ENCODE data around the gene AIRE. TPM values are rescaled to one million over a fixed set of nuclear protein-coding genes. Genes with fewer than 3 reads are reported as not detected.
A peak's percentile ranks its signal among the peaks of the same experiment; 100 is the strongest.

Gene AIRE
- total and polyA plus RNA-seq, 2 of the 13 experiments (the other 11 are each of a cell fraction or from before 2014, with no cell fraction given) = not detected

GRCh38 chr21:44338971-44339910 lies 53.6 kb downstream of the AIRE start, which contains the start of gene CFAP410 (continued):
- TF ChIP-seq KDM3A (CRISPR knock-in tag; IDR thresholded peaks at IDR 0.05; ENCODE audit: low read depth) = 0 out of 2 replicates have a peak, but pooled peaks have one; percentile 38
- TF ChIP-seq MYC (CRISPR knock-in tag; IDR thresholded peaks at IDR 0.05; ENCODE audit: borderline replicate concordance) = peak; percentile 97
- TF ChIP-seq TBP (CRISPR knock-in tag; IDR thresholded peaks at IDR 0.05) = 0 out of 2 replicates have a peak, but pooled peaks have one; percentile 56
- peak; percentile 91; the same call in 1 of the 2 replicates for TF ChIP-seq ZNF891 (CRISPR knock-in tag; IDR thresholded peaks at IDR 0.05)
- peak; percentile 64 for TF ChIP-seq ELF3 (CRISPR knock-in tag; IDR thresholded peaks at IDR 0.05)
- TF ChIP-seq ZNF414 (CRISPR knock-in tag; IDR thresholded peaks at IDR 0.05) = peak; percentile 58
- peak; percentile 96 for TF ChIP-seq MXD1 (CRISPR knock-in tag; IDR thresholded peaks at IDR 0.05)
- TF ChIP-seq LRRFIP1 (CRISPR knock-in tag; conservative IDR thresholded peaks at IDR 0.05) = no peak
- TF ChIP-seq SIX4 (CRISPR knock-in tag; IDR thresholded peaks at IDR 0.05) = peak; percentile 38; the same call in 1 of the 2 replicates
- TF ChIP-seq HOXA3 (CRISPR knock-in tag; IDR thresholded peaks at IDR 0.05) = peak; percentile 98
- peak; percentile 3; the same call in 1 of the 2 replicates for TF ChIP-seq ZNF816 (CRISPR knock-in tag; IDR thresholded peaks at IDR 0.05; ENCODE audit: borderline replicate concordance)
- TF ChIP-seq MAZ (IDR thresholded peaks at IDR 0.05; ENCODE audit: borderline replicate concordance, low read depth, low read length) = 0 out of 2 replicates have a peak, but pooled peaks have one; percentile 56
- TF ChIP-seq MAZ (CRISPR knock-in tag; IDR thresholded peaks at IDR 0.05; ENCODE audit: low read depth) = peak; percentile 92
- TF ChIP-seq TFAP4 (IDR thresholded peaks at IDR 0.05; ENCODE audit: borderline replicate concordance, low read depth) = peak; percentile 50; the same call in 1 of the 2 replicates
- TF ChIP-seq JUND (CRISPR knock-in tag; IDR thresholded peaks at IDR 0.05) = no peak
- no peak for TF ChIP-seq ZNF724P (CRISPR knock-in tag; IDR thresholded peaks at IDR 0.05; ENCODE audit: borderline replicate concordance)
- TF ChIP-seq RFX1 (IDR thresholded peaks at IDR 0.05) = peak; percentile 74; the same call in 1 of the 2 replicates
- TF ChIP-seq ZNF446 (CRISPR knock-in tag; IDR thresholded peaks at IDR 0.05) = peak; percentile 48; the same call in 1 of the 2 replicates
- TF ChIP-seq IRF9 (CRISPR knock-in tag; IDR thresholded peaks at IDR 0.05; ENCODE audit: borderline replicate concordance) = peak; percentile 72; the same call in 1 of the 2 replicates
- TF ChIP-seq ZNF709 (CRISPR knock-in tag; IDR thresholded peaks at IDR 0.05) = peak; percentile 22; the same call in 1 of the 2 replicates
- peak; percentile 97; the same call in 2 of the 3 replicates for TF ChIP-seq MXI1 (IDR thresholded peaks at IDR 0.05; ENCODE audit: borderline replicate concordance, low read depth, low read length)
- peak; percentile 65; the same call in 1 of the 2 replicates for TF ChIP-seq MTERF4 (CRISPR knock-in tag; IDR thresholded peaks at IDR 0.05)

Data from HepG2 (cell line).